Activated naive CD8-positive, alpha-beta T cell treated with anti-CD3 and anti-CD28 coated beads, Interleukin-2, amount 50 U/mL, for 24 hours (primary cell): ENCODE results near the gene PDE6H.

Source experiments
- ATAC-seq: fragments of 150-1000 bp; cut with Tn5 transposase; one replicate; pipeline ENCODE4 v1.10.0; 2021
- DNase-seq: peaks from one replicate; pipeline ENCODE4 v3.0.0; 2021
- H3K27ac Mint-ChIP-seq: one replicate; pipeline ENCODE4 v1.8.0; 2021; ENCODE audit warnings: mild to moderate bottlenecking, mixed read lengths
- H3K27me3 Mint-ChIP-seq: one replicate; pipeline ENCODE4 v1.8.0; 2021; ENCODE audit warnings: mixed read lengths
- H3K36me3 Mint-ChIP-seq: one replicate; pipeline ENCODE4 v1.8.0; 2021; ENCODE audit warnings: low read depth, mixed read lengths
- H3K4me1 Mint-ChIP-seq: one replicate; pipeline ENCODE4 v1.8.0; 2021; ENCODE audit warnings: mixed read lengths
- H3K4me3 Mint-ChIP-seq: one replicate; pipeline ENCODE4 v1.8.0; 2021; ENCODE audit warnings: mild to moderate bottlenecking, moderate library complexity, mixed read lengths
- H3K9me3 Mint-ChIP-seq: one replicate; pipeline ENCODE4 v1.8.0; 2021; ENCODE audit warnings: mixed read lengths

Gene PDE6H

DNA sequence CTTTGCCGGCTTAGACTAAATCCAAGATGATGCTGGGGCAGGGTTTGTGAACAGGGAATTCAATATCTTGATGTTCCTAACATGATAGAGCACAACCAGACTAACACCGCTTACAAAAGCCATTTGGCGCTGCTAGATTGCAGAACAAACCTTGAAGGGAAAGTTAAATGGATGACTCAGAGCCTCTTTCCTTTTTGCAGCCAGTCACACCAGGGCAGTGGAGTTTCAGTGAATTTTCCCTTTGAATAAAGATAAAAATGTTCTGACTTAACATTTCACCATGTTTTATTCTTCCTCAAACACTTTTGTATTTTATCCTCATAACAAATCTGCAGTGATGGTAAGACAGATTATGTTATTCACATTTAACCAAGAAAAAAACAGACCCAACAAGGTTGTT, 47.3 kb downstream of the PDE6H start:
- DNase-seq (no peak), ATAC-seq (no peak)
- Mint-ChIP-seq H3K4me1 (no peaks in the 10 kb centered on the region), H3K9me3 (no peaks in the 10 kb centered on the region), H3K36me3 (no peaks in the 10 kb centered on the region), H3K27me3 (peaks cover 2% of the 10 kb centered on the region), H3K4me3 (no peak overlapping the region), H3K27ac (no peak overlapping the region)
